Measurements from ENCODE around the gene SERPINB3.

SERPINB3 gene

GRCh38 chr18:63624863-63625262, 36.8 kb downstream of the SERPINB3 start:
- DNase-seq (ENCODE audit: extremely low read depth, low read depth): no peak
- TF ChIP-seq, protein P1, sequence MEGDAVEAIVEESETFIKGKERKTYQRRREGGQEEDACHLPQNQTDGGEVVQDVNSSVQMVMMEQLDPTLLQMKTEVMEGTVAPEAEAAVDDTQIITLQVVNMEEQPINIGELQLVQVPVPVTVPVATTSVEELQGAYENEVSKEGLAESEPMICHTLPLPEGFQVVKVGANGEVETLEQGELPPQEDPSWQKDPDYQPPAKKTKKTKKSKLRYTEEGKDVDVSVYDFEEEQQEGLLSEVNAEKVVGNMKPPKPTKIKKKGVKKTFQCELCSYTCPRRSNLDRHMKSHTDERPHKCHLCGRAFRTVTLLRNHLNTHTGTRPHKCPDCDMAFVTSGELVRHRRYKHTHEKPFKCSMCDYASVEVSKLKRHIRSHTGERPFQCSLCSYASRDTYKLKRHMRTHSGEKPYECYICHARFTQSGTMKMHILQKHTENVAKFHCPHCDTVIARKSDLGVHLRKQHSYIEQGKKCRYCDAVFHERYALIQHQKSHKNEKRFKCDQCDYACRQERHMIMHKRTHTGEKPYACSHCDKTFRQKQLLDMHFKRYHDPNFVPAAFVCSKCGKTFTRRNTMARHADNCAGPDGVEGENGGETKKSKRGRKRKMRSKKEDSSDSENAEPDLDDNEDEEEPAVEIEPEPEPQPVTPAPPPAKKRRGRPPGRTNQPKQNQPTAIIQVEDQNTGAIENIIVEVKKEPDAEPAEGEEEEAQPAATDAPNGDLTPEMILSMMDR (IDR thresholded peaks at IDR 0.05; ENCODE audit: low read depth, low read length, missing control alignments): no peak
- H3K4me3 ChIP-seq (replicated peaks; ENCODE audit: low read depth, low read length): no peak overlapping the region

GRCh38 chr18:63619661-63620060, 42.0 kb downstream of the SERPINB3 start:
- H3K4me3 ChIP-seq (replicated peaks; ENCODE audit: low read depth, low read length): no peak overlapping the region
- TF ChIP-seq, protein P1 (IDR thresholded peaks at IDR 0.05; ENCODE audit: low read depth, low read length, missing control alignments): no peak
- DNase-seq (ENCODE audit: extremely low read depth, low read depth): no peak

GRCh38 chr18:63617915-63618234, 43.8 kb downstream of the SERPINB3 start:
- no peak overlapping the region for H3K4me3 ChIP-seq (replicated peaks; ENCODE audit: low read depth, low read length)
- no peak for DNase-seq (ENCODE audit: extremely low read depth, low read depth)
- TF ChIP-seq, protein P1 (IDR thresholded peaks at IDR 0.05; ENCODE audit: low read depth, low read length, missing control alignments): no peak

DNA sequence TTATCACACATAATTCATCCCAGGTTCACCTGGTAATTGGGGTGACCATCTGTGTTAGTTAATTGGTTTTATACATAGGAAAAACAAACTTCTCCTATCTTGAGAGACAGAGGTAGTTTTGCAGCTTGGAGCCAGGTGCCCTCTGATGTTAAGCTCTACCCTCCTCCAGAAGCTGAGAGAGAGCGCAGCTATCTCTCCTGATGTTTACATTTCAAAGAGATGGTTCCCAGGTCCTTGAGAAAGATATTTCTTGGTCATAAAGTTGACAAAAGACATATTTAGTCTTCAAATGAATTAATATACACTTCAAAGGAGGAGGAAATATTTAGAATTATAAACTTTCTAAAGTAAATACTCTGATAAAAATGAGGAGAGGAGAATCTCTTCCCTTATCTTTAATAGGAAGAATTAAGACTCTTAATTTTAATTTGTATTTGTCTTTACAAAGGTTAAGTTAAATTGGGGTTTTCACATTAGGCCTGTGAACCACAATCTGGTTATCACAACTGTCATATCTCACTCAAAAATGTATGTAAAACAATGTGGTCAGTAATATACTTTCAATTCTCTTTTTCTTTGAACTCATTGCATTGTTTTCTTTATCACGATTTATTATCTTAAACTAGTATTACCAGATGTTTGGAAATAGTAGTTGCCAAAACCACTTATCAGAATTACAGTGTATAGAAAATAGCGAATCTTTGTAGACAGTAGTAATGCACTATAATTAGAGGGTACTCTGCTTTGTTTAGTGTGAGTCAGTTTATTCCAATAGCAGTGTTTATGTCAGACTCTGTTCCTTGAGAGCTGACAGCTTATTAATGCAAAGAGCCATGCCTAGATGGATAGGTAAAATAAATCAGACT, 44.4 kb downstream of the SERPINB3 start:
- TF ChIP-seq, protein P1 (IDR thresholded peaks at IDR 0.05; ENCODE audit: low read depth, low read length, missing control alignments): no peak
- no peak for DNase-seq (ENCODE audit: extremely low read depth, low read depth)
- H3K4me3 ChIP-seq (replicated peaks; ENCODE audit: low read depth, low read length): no peak overlapping the region

- DNase-seq (ENCODE audit: extremely low read depth, low read depth): no peak
- no peak overlapping the region for H3K4me3 ChIP-seq (replicated peaks; ENCODE audit: low read depth, low read length)
- TF ChIP-seq, protein P1 (IDR thresholded peaks at IDR 0.05; ENCODE audit: low read depth, low read length, missing control alignments): no peak
These were observed 48.3 kb downstream of the SERPINB3 start for GRCh38 chr18:63613420-63613819.

DNA sequence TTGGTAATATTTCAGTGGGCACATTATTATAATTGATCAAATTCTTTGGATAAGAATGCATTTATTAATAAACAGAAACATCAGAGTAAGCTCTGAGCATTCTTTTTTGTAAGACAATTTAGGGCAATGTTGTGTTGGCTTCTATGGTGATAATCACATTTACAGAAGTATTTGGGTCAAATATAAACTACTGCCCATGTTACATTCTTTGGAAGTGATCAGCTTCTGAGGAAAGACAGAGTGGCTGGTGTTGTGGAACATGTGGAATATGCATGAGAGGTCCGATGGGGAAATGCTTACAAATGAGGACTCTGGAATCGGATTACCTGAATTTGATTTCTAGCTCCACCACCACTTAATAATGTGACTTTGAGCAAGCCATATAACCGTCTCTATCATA, 55.2 kb downstream of the SERPINB3 start:
- TF ChIP-seq, protein P1 (IDR thresholded peaks at IDR 0.05; ENCODE audit: low read depth, low read length, missing control alignments): no peak
- no peak for DNase-seq (ENCODE audit: extremely low read depth, low read depth)
- H3K4me3 ChIP-seq (replicated peaks; ENCODE audit: low read depth, low read length): no peak overlapping the region

All from HFF-Myc (cell line).